ENCODE measurements around the gene SLC6A12. TPM values are rescaled to one million over a fixed set of nuclear protein-coding genes. Genes with fewer than 3 reads are reported as not detected.

Gene SLC6A12
- total RNA-seq, 1 experiment from 2014 or later: 0.17 TPM

DNA sequence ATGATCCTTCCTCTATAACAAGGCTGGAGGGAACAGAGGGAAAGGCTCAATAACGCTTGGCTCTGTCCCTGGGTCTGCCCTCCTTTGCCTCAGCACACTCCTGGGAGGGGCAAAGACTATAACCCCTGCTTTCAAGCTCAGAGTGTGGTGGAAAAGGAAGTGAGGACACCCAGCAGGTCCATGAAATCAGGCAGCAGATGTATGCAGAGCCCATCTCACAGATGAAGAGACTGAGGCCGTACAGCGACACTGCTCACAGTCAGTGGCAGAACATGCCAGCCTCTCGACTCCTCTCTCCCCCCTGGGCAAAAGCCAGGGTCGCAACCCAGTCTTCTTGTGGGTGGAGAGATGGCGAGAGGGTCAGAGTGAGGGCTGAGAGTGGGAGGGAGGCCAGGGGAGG is 39.8 kb downstream of the SLC6A12 start:
- H2AK5ac ChIP-seq (ENCODE audit: insufficient read length, low read length): no peak overlapping the region
- no peaks in the 10 kb centered on the region for H3K27me3 ChIP-seq (ENCODE audit: insufficient read depth, low read length)
- H3K79me1 ChIP-seq (ENCODE audit: insufficient read depth, low read depth, low read length, poor library complexity, severe bottlenecking): no peaks in the 10 kb centered on the region
- H3K4me2 ChIP-seq (ENCODE audit: insufficient read depth, insufficient read length, low read length): no peak overlapping the region
- H3K36me3 Mint-ChIP-seq (ENCODE audit: insufficient read depth in 1 of 3, low read depth in 3 of 3): no peaks in the 10 kb centered on the region; a peak in 2 of 7 replicates
- no peaks in the 10 kb centered on the region for H3K9me3 ChIP-seq (ENCODE audit: control insufficient read depth, low read depth, low read length)
- TF ChIP-seq CTCF (conservative IDR thresholded peaks at IDR 0.05): no peak
- no peak for DNase-seq
- H3K27ac ChIP-seq (ENCODE audit: insufficient read length, low read depth, low read length): no peak overlapping the region
- H2BK15ac ChIP-seq (ENCODE audit: low read depth, low read length): no peak overlapping the region
- no peak overlapping the region for H4K91ac ChIP-seq (ENCODE audit: insufficient read length, low read depth, low read length)
- H3K27ac Mint-ChIP-seq: no peak overlapping the region
- WGBS (ENCODE audit: extremely low coverage, insufficient read length, low lambda C conversion rate): no CpG with 5 or more reads among the region's 6 CpGs
- H4K5ac ChIP-seq (ENCODE audit: insufficient read length, low read depth, low read length): no peak overlapping the region
- H3T11ph ChIP-seq (ENCODE audit: low read length): no peak overlapping the region
- no peaks in the 10 kb centered on the region for H3K23me2 ChIP-seq (ENCODE audit: insufficient read length, low read depth, low read length, poor library complexity, severe bottlenecking)
- no peak overlapping the region for H3K18ac ChIP-seq (ENCODE audit: insufficient read length, low read depth, low read length)
- H3K4me1 ChIP-seq (ENCODE audit: insufficient read depth, low read length): peaks cover 3% of the 10 kb centered on the region; the same call in 1 of the 2 replicates
- H3K79me2 ChIP-seq (ENCODE audit: insufficient read depth, low read length): no peaks in the 10 kb centered on the region
- no peak overlapping the region for H3K14ac ChIP-seq (ENCODE audit: insufficient read depth, low read length)
- H2BK20ac ChIP-seq (ENCODE audit: low read depth, low read length, poor library complexity, severe bottlenecking): no peak overlapping the region
- no peak overlapping the region for H3K9ac ChIP-seq (ENCODE audit: extremely low read depth, insufficient read length, low read length)
- H3K27me3 Mint-ChIP-seq (ENCODE audit: low read depth): peaks cover 13% of the 10 kb centered on the region
- no peak overlapping the region for H2BK12ac ChIP-seq (ENCODE audit: insufficient read length, low read depth, low read length)
- H2BK5ac ChIP-seq (ENCODE audit: insufficient read length, low read length): no peak overlapping the region
- H3K4me1 Mint-ChIP-seq: peaks cover 36 to 63% of the 10 kb centered on the region in 2 experiments
- H3K4ac ChIP-seq (ENCODE audit: low read depth, low read length): no peak overlapping the region
- H3K4me3 Mint-ChIP-seq: no peak overlapping the region
- no peak overlapping the region for H2BK120ac ChIP-seq (ENCODE audit: low read depth, low read length, poor library complexity, severe bottlenecking)
- H4K8ac ChIP-seq (replicated peaks; ENCODE audit: insufficient read length, low read depth, low read length): no peak overlapping the region
- H2AFZ ChIP-seq (ENCODE audit: low read length): no peak overlapping the region
- no peaks in the 10 kb centered on the region for H4K20me1 ChIP-seq (ENCODE audit: control insufficient read depth, insufficient read depth, insufficient read length)
- no peak overlapping the region for H3K23ac ChIP-seq (ENCODE audit: insufficient read length, low read depth, low read length)
- no peaks in the 10 kb centered on the region for H3K9me3 Mint-ChIP-seq
- no peak overlapping the region for H3K56ac ChIP-seq (ENCODE audit: insufficient read length, low read depth, low read length)
